GM19099 (cell line): ENCODE measurements around the gene BNC2.

Experiments used
- POLR2A ChIP-seq: IDR thresholded peaks from 3 replicates; pipeline ENCODE4 v1.6.1; 2011; ENCODE audit warnings: low read depth; ENCODE audit not compliant: insufficient read length; ENCODE audit errors: extremely low read depth

The BNC2 gene

DNA sequence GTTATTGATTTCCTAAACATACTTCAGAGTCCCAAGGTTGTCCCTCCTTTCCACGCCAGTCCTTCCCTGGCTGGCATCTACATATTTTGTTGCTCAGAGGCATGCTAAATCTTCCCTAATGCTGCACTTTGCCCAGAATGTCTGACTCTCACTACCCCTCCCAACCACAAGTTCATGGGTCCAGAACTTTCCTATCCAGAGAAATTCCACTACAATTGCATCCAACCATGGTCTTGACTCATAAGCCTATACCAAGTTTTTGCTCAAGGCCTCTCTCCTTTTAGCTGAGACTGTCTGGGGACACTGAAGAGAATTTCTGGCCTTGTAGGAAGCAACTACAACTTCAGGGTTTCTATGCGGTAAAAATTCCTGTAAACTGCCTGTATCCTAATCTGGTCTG, 206.3 kb downstream of the BNC2 start:
- no peak for TF ChIP-seq POLR2A

DNA sequence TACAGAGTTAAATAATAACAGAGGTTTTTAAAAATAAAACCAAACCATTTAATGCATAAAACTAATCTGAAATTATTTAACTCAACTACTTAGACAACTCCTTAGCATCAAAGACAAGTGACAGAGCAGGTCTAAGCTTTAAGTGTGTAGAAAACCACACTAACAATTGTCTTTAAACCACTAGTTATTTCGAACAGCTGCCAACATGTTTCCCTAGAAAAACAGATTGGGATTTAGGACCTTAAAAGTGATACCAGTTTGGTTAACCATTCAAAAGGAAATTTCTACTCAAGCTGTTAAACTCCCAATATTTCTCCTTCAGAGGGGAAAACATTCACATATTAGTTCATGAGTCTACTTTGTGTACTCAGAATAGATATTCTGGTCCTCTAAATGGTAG, 208.7 kb downstream of the BNC2 start:
- no peak for TF ChIP-seq POLR2A

DNA sequence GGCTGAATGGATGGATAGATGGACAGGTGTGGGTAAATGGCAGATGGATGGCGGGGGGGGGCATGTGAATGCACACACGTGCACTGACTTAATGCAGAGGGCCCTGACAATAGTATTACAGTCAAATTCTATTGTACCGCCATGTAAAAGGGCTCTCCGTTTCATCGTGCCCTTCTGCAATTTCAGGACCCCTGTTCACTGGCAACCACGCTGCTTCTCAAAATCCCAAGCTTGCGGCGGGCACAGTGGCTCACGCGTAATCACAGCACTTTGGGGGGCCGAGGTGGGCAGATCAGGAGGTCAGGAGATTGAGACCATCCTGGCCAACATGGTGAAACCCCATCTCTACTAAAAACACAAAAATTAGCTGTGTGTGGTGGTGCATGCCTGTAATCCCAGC, 211.4 kb downstream of the BNC2 start:
- TF ChIP-seq POLR2A, result no peak

DNA sequence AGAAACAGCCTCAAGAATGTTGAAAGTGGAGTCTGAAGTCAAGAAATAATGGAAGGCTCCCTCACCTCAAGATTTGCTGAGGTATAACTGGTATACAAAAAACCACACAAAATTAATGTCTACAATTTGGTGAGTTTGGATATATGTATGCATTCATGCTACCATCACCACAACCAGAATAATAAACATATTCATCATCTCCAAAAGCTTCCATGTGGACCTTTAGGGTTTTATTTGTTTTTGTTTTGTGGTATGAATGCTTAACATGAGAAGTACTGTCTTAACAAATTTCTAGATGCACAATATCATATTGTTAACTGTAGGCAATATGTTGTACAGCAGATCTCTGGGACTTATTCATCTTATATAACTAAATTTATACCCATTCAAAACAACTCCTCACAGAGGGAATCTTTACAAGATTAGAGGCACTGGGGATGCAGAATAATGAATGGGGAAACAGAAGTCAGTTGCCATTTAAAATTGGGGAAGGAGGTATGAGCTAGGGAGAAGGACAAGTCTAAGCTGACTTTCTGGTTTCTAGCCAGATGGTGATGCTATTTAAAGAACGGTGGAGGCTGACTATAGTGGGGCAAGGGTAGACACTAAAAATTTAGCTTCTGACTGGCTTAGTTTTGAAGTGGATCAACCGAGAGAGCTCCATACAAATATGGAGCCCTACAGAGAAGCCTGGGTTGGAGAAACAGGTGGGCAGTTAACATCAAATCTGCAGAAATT, 213.9 kb downstream of the BNC2 start:
- TF ChIP-seq POLR2A, result no peak

DNA sequence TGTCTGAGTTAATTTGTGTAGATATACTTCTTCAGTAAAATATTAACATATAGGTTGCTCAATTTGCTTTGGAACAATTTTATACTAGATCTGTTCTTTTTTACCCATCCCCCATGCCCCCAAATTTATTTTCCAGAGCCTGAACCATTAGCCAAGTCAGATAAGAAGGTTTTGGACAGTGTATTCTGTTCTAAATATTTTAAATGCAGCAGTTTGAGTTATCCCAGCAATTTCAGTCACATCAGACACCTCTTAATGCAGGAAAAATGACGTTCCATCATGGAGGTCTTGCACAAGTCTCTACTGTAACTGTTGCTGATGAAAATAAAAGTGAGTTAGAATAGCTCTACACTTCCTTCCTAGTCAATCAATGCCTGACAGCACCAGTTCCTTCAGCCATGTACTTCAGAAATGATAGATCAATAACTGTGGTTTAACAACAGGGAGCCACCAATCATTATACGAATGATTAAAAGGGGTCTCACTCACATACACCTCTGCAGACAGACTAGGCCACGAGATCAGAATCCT, 215.8 kb downstream of the BNC2 start:
- TF ChIP-seq POLR2A, result no peak

DNA sequence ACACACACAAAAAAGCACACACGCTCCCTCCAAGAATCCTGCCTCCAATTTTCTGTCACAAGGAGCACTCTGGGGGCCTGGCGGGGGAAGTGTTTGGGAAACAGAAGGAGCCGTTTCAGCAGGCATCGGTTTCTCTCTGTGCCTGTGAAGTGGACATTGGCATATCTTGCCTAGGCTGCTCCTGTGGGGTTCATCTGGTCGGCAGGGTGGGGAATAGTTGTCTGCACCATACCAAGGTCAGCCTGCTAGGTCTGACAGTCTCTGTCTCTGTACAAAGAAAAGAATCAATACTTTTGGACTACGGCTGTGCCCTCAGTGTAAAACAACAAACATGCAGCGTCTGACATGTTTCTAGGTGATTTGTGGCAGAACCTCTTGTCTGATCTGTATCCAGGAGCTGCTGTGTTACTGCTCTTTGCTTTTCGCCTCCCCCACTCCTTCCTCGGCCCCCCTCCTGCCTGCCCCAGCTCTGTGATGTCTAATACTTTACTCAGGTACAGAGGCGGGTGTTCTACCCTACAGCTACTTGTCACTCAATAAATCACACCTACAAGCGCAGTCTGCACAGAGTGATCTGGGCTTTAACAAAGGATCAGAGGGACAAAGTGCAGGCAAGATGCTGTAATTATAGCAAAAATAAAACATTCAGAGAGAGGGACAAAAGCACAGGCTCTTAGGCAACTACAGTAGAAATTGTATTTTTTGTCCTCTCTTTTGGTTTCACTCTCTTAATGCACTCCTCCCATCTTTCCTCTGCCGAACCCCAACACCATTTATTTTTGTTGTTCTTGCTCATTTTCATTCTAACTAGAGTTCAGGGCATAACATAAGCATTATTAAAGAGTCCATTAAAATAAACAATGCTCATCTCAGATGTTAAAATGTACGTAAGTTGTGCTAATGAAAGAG, 216.7 kb downstream of the BNC2 start:
- no peak for TF ChIP-seq POLR2A

DNA sequence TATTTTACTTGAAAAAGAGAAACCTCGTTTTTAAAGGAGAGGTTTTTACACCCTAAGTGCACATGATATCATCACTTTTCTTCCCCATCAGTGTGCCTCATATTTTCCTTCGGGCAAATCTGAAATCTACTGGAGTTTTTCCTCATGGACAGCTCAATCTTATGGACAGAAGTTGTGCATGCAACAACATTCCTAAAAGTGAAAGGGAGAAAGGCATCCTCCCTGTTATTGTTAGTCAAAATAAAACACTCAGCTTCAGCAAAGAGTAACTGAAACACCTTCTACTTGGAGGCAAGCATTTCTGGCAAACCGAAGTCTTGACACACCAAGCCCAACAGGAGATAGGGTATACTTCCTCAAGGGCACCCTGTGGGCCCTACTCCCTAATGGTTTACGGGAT, 217.9 kb downstream of the BNC2 start:
- TF ChIP-seq POLR2A, result no peak

DNA sequence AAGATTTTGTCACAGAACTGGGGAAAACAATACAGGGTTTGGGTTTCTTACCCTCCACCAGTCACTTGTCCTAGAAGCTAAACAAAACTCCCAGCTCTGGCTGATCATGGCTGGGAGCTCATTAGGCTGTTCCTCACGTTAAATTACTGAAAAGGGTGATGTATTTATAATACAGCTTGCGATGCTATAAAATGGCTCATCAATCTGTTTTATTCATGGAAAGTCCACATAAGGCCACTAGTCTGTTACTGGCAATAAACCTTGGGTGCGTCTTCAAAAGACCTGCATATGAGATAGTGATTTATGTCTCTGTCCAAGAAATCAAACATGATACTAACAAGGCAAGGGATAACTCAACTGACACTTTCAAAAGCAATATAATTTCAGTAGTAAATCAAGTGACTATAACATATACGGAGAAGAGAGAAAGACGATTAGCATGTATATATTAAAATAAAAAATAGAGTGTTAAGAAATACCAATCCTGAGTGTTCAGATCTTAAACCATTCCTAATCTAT, 219.0 kb downstream of the BNC2 start:
- TF ChIP-seq POLR2A, result no peak

DNA sequence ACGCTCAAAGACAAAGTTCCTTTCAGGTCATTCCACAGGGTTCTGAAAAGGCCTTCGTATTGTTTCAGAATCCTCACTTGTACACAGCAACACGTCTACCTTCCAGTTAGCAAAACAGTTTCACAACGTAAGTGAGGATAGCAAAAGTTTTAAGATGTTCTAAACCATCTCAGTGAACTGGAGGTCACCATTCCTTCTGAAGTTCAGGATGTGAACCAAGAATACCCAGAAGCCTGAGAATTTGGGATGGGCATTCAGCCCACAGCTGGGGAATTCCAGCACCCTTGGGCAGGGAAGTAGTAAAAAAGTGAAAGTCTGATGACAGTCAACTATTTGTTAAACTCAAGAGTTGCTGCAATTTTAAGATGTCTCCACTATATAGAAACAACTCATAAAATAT, 224.5 kb downstream of the BNC2 start:
- TF ChIP-seq POLR2A, result no peak

DNA sequence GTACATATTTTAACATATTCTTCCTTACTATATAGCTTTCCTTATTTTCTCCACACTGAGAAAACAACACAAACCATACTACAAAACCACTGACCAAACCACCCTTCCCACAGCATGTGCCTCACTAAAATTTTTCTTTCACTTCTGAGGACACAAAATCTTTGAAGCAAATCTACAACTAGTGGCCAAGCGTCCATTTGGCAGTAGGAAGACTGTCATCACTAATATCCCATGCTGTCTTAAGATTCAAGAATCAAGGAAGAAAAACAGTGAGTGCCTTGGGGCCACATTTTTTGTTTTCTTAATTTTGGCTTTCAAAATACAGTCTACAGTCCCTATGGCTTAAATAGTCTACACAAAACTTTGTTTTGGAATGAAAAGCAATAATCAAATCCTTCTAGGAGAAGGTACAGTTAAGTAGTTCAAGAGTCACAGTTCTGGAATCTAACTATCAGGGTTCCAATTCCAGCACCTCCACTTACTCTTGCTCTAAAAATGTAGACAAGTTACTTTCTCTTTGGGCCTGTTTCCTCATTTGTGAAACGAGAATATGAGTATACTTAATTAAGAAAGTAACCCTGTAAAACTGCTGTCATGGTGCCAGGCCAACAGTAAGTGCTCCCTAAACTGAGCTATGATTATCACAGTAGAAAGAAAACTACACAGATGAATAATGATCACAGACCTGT, 227.9 kb downstream of the BNC2 start:
- TF ChIP-seq POLR2A, result no peak

DNA sequence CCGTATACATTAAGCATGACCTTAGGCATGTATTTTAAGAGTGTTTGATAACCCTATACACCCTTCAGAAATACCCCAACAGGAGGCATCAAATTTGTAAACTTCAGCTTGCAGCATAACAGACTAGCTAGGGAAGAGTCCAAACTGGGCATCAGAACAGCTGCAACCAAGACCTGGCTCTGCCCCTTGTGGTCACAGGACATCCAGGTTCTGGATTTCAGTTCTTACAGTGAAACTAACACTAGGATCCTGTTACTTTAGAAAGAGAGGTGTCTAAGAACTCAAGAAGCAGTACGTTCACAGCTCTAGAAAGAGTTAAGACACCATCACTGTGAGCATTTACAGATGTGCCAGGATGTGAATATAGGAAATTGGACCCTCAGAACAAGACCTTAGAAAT, 229.8 kb downstream of the BNC2 start:
- TF ChIP-seq POLR2A, result no peak

DNA sequence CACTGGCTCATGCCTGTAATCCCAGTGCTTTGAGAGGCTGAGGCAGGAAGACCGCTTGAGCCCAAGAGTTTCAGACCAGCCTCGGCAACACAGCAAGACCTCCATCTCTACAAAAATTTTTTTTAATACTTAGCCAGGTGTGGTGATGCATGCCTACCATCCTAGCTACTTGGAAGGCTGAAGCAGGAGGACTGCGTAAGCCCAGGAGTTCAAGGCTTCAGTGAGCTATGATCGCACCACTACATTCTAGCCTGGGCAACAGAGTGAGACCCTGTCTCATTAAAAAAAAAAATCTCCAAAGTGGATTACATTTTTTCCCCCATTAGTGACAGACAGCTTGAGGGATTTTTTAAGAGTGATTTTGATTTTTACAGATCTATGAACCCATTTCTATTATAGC, 230.8 kb downstream of the BNC2 start:
- TF ChIP-seq POLR2A, result no peak

DNA sequence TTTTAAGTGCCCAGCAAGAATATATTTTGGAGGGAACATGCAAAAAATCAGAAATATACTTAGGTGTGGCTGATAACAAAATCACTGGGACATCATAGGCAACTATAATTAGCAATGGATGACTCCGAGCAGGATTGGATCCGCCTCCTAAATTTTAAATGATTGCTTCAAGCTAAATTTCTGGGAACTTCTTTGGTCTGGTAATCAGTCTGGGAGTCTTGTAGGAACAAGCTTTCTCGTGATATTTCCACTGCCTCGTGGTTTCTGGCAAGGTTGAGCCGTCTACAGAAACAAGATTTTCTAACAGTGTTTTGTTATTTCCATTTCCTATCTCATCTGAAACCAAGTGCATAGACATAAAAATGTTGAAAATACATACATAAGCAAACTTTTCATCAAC, 232.6 kb downstream of the BNC2 start:
- TF ChIP-seq POLR2A, result no peak

DNA sequence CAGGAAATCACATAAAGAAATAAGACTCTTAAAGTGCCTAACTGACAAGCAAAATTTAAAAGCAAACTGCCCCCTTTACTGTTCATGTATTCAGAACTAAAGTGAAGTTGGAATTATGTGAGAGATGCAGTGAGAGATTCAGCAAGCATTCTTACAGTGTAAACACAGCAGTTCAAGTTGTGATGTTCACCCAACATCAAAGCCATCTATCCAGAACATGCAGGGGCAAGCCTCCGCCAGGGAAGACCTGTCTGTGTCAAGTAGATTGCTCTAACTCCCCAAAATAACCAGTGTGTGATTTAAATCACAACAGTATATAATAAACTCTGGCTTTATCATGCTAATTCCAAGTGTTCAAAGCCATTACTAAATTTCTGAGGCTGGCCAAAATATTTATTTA, 233.3 kb downstream of the BNC2 start:
- no peak for TF ChIP-seq POLR2A

DNA sequence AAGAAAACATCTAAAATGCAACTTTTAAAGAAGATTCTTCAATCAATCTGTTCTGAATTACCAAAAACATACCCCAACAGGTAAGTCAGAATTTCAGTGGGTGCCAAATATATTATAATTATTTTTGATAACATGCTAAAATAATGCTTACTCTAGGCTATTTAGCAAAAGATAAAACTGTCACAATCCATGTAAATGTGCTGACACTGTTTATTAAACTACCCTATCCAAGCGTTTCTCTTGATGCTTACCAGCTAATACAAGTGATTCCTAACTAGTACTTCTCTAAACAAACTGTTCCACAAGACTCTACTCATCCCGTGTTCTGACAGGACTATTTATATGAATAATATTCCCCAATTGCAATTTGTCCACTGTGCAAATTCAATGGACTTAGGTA, 236.7 kb downstream of the BNC2 start:
- TF ChIP-seq POLR2A, result no peak

DNA sequence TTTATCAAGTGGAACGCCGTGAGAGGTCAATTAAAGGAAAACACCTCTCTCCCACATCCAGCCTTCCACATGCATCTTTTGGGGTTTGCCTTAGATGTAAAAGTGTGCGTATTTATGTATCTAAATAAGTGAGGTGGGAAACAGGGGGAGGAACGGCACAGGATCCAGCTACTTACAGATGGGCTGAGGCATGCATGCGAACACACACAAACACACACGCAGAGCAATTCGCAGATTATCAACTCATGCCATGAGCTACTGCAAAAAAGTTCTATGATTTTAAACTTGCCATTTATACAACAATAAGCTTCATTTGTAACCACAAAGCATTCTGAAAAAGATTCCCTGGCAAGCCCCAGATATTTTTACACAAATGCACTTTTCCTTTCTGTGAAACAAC, 242.1 kb downstream of the BNC2 start:
- no peak for TF ChIP-seq POLR2A

DNA sequence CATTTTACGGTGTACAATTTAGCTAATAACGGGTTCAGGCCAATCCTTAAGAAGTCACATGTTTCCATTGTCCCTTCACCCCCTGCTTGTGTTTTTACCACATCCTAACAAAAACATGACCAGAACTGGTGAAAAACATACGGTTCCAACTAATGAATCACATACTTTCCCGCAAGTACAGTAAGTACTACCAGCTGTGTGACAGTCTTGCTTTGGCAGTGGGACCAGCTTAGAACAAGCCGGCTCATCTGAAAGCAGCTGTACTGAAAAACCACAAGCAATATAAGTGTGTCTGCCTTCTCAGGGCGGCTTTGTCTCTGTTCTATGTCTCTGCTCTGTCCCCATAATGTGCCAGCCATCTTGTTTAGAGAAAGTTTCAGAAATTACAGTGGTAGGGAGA, 242.5 kb downstream of the BNC2 start:
- no peak for TF ChIP-seq POLR2A
